Spinal cord (tissue), 10 donors: ENCODE measurements around the gene CDKAL1. TPM values are rescaled to one million over a fixed set of nuclear protein-coding genes. Genes with fewer than 3 reads are reported as not detected.
"Not testable (repeated sequence)": the region's sequence is repeated elsewhere in the genome, so short reads cannot be mapped to it uniquely, and the experiment has no call there.

Source experiments
- DNase-seq, 6 donors: peaks; one replicate each; pipeline versions ENCODE4 v3.0.0 to v3.0.0-alpha.2; 2013 to 2015; ENCODE audit warnings: low spot score in 6 of 6, low read depth in 4 of 6
- H3K27ac ChIP-seq: one replicate; pipeline ENCODE4 v1.5.1; 2013; ENCODE audit warnings: low read depth, low read length, control low read depth
- H3K27me3 ChIP-seq: one replicate; pipeline ENCODE4 v1.6.1; 2013; ENCODE audit warnings: low read length; ENCODE audit not compliant: control insufficient read depth, insufficient read depth
- H3K36me3 ChIP-seq: one replicate; pipeline ENCODE4 v1.6.1; 2013; ENCODE audit warnings: low read length; ENCODE audit not compliant: control insufficient read depth, insufficient read depth
- H3K4me1 ChIP-seq: one replicate; pipeline ENCODE4 v1.6.1; 2013; ENCODE audit warnings: low read length; ENCODE audit not compliant: control insufficient read depth, insufficient read depth
- H3K4me3 ChIP-seq: one replicate; pipeline ENCODE4 v1.5.1; 2013; ENCODE audit warnings: low read depth, low read length, control low read depth
- H3K9me3 ChIP-seq: one replicate; pipeline ENCODE4 v1.6.1; 2013; ENCODE audit warnings: low read length; ENCODE audit not compliant: control insufficient read depth, insufficient read depth
- WGBS: methylation state at CpG from one replicate; pipeline ENCODE4 v1.1.5; 2013; ENCODE audit warnings: missing lambda C conversion rate; ENCODE audit not compliant: insufficient coverage; 5-methylcytosine and 5-hydroxymethylcytosine counted together
- polyA plus RNA-seq, 2 donors: library from polyadenylated mRNA; unstranded; fragments of 120-200 nt; gene quantifications; one replicate each; pipeline ENCODE4 v1.2.1, GENCODE V29; 2013; ENCODE audit not compliant: insufficient read length in 2 of 2
- total RNA-seq, 2 donors: library from RNA; depleted of rRNA in 1 of 2; stranded (reverse); fragments of 120-200 nt in 1 of 2; fragments of >200 nt in 1 of 2; gene quantifications; one replicate each; pipeline versions ENCODE4 v1.2.3 to v1.2.4, GENCODE V29; 2013 to 2014
- donor health status: healthy.

The CDKAL1 gene
- total and polyA plus RNA-seq, 4 donors, result 15.1 to 34.2 (median 22.0) TPM

DNA sequence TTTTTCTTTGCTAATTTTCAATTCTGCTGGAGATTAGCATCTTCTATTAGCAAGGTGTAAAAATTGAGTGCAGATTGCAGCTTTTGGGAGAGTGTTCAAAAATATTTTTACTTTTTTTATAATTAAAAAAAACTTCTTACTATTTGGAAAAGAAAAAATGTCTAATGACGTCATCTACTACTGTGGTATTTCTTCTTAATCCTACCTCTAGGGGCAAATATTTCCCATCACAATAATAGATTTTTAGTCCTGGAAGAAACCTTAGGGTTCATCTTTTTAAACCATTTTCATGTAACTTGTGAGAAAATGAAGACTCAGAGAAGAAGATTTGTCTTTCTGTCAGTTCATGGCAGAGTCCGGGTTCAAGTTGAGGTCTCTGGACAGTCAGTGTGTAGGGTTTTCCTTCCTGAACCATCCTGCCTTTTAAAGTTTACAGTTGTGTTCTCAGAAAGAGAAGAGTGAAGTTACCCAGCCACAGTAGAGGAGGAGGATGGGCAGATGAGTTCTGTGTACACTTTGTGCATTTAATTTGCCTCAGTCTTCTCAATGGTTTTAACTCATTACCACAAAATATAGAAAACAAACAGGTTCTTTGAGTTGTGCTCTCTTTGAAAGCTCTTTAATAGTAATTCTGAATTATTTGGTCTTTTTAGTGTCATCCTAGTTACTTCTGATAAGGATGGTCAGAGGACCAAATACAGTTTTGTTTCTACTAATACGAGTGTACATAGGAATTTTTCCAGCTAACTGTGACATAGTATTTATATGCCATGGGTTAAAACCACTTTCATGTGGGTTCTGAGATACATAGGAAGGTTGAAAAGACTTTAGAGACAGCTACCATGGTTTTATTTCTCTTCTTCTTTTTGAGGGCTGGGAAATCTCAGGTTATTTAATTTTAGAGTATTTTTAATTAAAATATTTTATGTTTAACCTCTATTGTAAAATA, 184.7 kb downstream of the CDKAL1 start:
- Histone ChIP-seq H3K36me3 (peaks cover 5% of the 10 kb centered on the region), H3K4me1 (no peaks in the 10 kb centered on the region), H3K27ac (no peak overlapping the region), H3K4me3 (no peak overlapping the region), H3K9me3 (no peaks in the 10 kb centered on the region), H3K27me3 (no peaks in the 10 kb centered on the region)
- 40% methylated on average over 1 of the region's 3 CpGs for WGBS
- DNase-seq, result no peak

DNA sequence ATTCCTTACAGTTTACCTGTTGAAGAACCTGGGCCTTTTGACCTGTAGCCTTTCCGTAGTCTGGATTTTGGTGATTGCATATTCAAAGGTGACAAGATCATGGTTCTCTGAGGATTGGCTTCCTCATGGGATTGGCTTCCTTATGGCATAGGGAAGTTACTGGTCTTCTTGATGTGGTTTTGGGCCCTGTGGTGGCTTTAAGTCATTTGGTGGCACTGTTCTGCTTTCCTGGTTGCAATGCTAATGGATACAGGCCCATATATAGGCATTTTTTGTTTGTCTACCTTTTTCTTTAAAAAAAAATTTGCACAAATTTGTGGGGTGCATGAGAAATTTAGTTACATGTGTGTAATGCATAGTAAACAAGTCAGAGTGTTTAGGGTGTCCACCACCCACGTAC, 185.7 kb downstream of the CDKAL1 start:
- H3K36me3 ChIP-seq, result peaks cover 5% of the 10 kb centered on the region
- H3K4me1 ChIP-seq, result no peaks in the 10 kb centered on the region
- WGBS, result 95% methylated on average over 2 of the region's 2 CpGs
- no peak for DNase-seq
- no peaks in the 10 kb centered on the region for H3K27me3 ChIP-seq
- no peaks in the 10 kb centered on the region for H3K9me3 ChIP-seq
- no peak overlapping the region for H3K4me3 ChIP-seq
- H3K27ac ChIP-seq, result no peak overlapping the region

DNA sequence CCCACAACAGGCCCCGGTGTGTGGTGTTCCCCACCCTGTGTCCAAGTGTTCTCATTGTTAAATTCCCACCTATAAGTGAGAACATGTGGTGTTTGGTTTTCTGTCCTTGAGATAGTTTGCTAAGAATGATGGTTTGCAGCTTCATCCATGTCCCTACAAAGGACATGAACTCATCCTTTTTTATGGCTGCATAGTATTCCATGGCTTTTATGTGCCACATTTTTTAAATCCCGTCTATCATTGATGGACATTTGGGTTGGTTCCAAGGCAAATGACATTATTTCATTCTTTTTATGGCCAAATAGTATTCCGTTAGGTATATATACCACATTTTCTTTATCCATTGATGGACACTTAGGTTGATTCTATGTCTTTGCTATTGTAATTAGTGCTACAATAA, 186.9 kb downstream of the CDKAL1 start:
- H3K4me3 ChIP-seq, H3K27me3 ChIP-seq, H3K9me3 ChIP-seq, H3K4me1 ChIP-seq, DNase-seq, H3K27ac ChIP-seq, H3K36me3 ChIP-seq: not testable (repeated sequence)
- no CpG with 5 or more reads among the region's 3 CpGs for WGBS

DNA sequence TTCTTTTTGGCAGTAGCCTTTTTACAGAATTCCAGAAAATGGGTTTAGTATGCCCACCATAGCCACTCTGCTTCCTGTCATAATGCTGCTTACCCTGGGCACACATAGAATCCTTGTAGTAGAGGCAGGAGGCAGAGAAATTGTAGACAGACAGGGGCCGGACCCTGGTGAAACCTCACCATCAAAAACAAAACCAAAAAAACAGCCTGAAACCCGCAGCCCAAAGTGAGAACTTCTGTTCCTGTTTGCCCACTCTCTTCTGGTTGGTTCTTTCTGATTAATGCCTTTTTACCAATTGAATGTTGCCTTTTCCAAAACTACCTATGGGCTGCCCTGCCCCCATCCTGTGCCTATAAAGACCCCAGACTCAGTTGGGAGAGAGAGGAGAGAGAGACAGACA, 188.2 kb downstream of the CDKAL1 start:
- H3K4me3 ChIP-seq, result no peak overlapping the region
- no peaks in the 10 kb centered on the region for H3K27me3 ChIP-seq
- H3K36me3 ChIP-seq, result peaks cover 5% of the 10 kb centered on the region
- H3K27ac ChIP-seq, result no peak overlapping the region
- no peaks in the 10 kb centered on the region for H3K9me3 ChIP-seq
- no peak for DNase-seq
- WGBS, result 100% methylated on average over 1 of the region's 2 CpGs
- no peaks in the 10 kb centered on the region for H3K4me1 ChIP-seq

DNA sequence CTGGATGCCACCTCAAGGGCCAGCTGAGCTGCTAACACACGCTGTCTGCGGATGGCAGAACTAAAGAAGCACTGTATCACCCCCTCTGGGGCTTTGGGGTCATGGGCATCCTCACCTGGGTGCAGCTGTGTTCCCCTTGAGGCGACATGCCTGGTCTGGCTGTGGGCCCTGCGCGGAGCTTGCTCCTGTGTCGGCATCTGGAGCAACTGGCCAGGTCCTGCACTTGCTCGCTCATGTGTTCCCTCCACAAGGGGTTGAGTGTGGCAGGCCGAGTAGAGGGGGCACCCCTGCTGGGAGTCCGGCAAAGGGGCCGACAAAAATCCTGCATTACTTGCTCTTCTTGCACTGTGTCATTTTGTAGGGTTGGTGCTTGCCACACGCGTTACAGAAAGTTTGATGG, 189.0 kb downstream of the CDKAL1 start:
- Histone ChIP-seq H3K27ac (no peak overlapping the region), H3K36me3 (peaks cover 5% of the 10 kb centered on the region), H3K27me3 (no peaks in the 10 kb centered on the region), H3K9me3 (no peaks in the 10 kb centered on the region), H3K4me3 (no peak overlapping the region), H3K4me1 (no peaks in the 10 kb centered on the region)
- WGBS, result 94% methylated on average over 12 of the region's 12 CpGs
- DNase-seq, result no peak

DNA sequence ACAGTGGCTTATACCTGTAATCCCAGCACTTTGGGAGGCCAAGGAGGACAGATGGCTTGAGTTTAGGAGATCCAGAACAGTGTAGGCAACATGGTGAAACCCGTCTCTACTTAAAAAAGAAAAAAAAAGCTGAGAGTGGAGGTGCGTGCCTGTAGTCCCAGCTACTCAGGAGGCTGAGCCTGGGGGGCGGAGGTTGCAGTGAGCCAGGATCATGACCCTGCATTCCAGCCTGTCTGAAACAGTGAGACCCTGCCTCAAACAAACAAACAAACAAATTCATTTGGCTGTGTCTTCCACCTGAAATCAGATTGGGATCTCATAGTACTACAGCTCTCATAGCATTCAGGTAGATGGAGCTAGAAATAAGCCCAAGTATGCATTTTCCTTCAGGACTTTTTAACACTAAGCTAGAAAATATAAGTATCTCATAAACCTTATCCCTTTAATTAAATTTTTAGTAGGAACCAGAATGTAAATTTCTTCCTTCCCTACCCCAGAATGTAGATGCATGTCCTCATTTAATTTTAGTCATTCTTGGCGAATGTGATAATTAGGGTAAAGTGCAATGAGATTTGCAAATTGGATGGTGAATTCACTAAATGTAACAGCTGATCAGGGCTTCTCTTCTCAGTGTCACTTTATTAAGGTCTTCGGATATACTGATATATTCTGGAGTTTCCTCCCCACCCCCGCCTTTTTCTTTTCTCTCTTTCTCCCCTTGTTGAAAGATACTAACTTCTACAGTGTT, 190.4 kb downstream of the CDKAL1 start:
- WGBS, result 90% methylated on average over 3 of the region's 6 CpGs
- no peak overlapping the region for H3K27ac ChIP-seq
- DNase-seq, result peak in 1 of 6 donors; percentile 50
- H3K4me3 ChIP-seq, result no peak overlapping the region
- peaks cover 5% of the 10 kb centered on the region for H3K36me3 ChIP-seq
- no peaks in the 10 kb centered on the region for H3K9me3 ChIP-seq
- H3K27me3 ChIP-seq, result no peaks in the 10 kb centered on the region
- no peaks in the 10 kb centered on the region for H3K4me1 ChIP-seq

DNA sequence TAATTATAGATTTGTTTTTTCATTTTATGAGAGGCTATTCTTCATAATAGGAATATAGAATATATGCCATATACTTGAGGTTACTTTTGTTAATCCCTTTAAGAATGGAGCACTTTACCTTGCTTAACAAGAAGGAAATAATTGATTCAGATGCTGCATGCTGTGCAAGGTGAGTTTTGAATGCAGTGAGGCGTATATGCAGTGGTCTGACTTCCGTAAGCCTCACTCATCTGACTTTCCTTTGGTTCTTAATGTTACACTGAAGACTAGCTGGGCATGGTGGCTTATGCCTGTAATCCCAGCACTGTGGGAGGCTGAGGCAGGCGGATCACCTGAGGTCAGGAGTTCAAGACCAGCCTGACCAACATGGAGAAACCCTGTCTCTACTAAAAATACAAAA, 191.0 kb downstream of the CDKAL1 start:
- DNase-seq, result peak in 1 of 6 donors; percentile 11
- not testable (repeated sequence) for H3K4me1 ChIP-seq, H3K4me3 ChIP-seq, H3K9me3 ChIP-seq, H3K36me3 ChIP-seq, H3K27me3 ChIP-seq, H3K27ac ChIP-seq
- WGBS, result 83% methylated on average over 2 of the region's 3 CpGs

DNA sequence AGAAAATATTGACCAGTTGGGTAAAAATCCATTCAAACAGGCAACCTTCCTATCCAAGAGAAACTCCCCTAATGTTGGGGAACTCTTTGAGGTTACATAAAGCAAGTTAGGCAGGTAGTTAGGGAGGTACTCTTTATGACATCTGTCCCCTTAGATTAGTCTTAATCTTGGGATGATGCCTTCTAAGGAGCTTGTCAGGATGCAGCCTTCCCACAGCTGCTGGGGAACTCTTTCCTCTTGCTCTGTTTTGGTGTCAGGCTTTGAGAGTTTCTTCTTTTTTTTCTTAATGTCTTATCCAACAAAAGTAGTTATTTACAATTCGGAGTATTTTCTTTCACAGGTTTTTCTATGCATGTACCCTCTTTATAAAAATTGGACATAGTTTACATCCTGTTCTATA, 194.8 kb downstream of the CDKAL1 start:
- H3K36me3 ChIP-seq, result no peaks in the 10 kb centered on the region
- WGBS, result no CpG with 5 or more reads among the region's 1 CpG

DNA sequence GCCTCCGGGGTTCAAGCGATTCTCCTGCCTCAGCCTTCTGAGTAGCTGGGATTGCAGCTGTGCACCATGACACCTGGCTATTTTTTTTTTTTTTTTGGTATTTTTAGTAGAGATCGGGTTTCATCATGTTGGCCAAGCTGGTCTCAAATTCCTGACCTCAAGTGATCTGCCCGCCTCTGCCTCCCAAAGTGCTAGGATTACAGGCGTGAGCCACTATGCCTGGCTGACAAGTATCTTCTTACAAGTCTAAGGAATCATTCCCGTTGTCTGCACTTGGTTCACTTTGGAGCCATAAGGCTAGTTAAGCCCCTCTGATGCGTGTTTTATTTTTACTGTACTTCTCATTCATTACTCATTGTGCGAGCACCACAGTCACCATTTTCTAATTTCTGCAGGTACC, 198.1 kb downstream of the CDKAL1 start:
- not testable (repeated sequence) for H3K27ac ChIP-seq, H3K4me1 ChIP-seq, H3K4me3 ChIP-seq, H3K9me3 ChIP-seq, DNase-seq, H3K36me3 ChIP-seq, H3K27me3 ChIP-seq
- WGBS, result 90% methylated on average over 7 of the region's 8 CpGs

More for the DNA sequence above, 194.8 kb downstream of the CDKAL1 start:
- H3K27ac ChIP-seq, result no peak overlapping the region
- DNase-seq, result no peak
- no peaks in the 10 kb centered on the region for H3K9me3 ChIP-seq
- no peak overlapping the region for H3K4me3 ChIP-seq
- H3K27me3 ChIP-seq, result no peaks in the 10 kb centered on the region
- no peaks in the 10 kb centered on the region for H3K4me1 ChIP-seq
